ENCODE measurements around the gene GET4.

GET4 gene

DNA sequence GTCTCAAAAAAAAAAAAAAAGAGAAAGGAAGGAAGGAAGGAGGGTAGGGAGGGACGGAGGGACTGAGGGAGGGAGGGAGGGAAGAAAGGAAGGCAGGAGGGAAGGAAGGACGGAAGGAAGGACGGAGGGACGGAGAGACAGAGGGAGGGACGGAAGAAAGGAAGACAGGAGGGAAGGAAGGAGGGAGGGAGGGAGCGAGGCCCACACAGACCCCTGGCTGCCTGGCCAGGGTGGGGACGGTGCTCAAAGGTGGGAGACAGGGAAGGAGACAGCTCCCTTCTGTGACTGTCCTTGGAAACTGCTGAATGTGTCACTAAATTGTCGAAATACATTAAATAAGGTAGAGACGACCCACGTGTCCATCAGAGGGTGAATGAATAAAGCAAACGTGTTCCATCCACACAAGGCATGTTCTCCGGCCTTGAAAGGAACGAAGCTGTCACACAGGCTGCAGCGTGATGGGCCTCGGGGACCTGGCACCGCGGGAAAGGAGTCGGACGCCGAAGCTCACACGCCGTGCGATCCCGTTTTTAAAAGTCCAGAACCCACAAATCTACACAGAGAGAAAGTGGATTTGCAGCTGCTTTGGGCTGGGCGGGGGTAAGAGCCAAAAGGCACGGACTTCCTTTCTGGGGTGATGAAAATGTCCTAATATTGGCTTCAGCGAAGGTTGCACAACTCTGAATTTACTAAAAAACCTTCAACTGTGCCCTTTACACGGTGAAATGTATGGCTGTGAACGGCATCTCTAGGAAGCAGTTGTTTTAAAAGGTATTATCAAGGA is 54.8 kb downstream of the GET4 start:
- H3K27ac ChIP-seq (ENCODE audit: low read length) = no peak overlapping the region

DNA sequence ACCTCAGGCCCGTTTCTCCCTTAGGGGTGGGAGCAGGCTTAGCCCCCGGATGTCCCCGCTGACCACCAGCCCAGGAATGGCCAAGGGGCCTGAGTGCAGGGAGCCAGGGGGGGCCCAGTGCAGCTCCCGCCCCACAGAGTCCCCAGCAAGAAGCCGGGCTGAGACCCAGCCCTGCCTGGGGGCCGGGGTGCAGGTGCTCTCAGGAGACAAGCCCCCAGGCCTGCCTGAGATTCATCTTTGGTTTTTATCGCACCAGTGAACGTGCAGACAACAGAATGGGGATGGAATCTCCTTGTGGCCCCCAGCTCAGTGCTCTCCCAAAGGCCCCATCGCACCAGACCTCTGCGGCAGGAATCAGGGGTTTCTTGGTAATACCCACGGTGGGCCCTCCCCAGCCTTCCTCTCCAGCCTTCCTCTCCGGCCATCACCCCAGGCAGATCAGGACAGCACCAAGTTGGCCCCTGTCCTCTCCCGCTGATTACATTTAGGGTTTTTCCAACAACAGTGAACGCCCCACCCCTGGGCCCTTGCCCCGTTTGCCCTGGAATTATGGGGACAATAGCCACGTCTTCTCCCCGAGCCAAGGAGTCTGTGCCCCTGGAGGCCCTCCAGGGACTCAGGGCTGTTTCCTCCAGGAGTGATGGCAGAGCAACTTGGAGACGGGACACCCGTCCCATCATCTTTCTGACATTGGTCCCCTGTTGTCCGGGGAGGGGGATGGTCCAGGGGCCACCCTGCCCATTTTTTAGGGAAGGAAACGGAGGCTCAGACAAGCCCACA is 55.7 kb downstream of the GET4 start:
- no peaks in the 10 kb centered on the region for H3K9me3 ChIP-seq (ENCODE audit: insufficient read depth, low read length)
- H3K9ac ChIP-seq (ENCODE audit: low read length) = no peak overlapping the region

More for the DNA sequence above, 54.8 kb downstream of the GET4 start:
- Histone ChIP-seq H3K79me2 (ENCODE audit: low read length) (no peaks in the 10 kb centered on the region), H4K20me1 (ENCODE audit: insufficient read depth, low read length) (no peaks in the 10 kb centered on the region), H3K9me3 (ENCODE audit: insufficient read depth, low read length) (no peaks in the 10 kb centered on the region), H3K27me3 (ENCODE audit: low read depth, low read length) (peaks cover 24% of the 10 kb centered on the region), H3K36me3 (replicated peaks; ENCODE audit: low read depth, low read length) (no peaks in the 10 kb centered on the region), H2AFZ (ENCODE audit: low read depth, low read length) (no peak overlapping the region), H3K4me3 (ENCODE audit: low read length) (no peak overlapping the region), H3K4me2 (ENCODE audit: low read length) (no peak overlapping the region), H3K4me1 (ENCODE audit: low read length) (peaks cover 37% of the 10 kb centered on the region), H3K9ac (ENCODE audit: low read length) (no peak overlapping the region)
- no peak for TF ChIP-seq EZH2phosphoT487 (IDR thresholded peaks at IDR 0.05; ENCODE audit: low read depth)
- TF ChIP-seq, protein P1, sequence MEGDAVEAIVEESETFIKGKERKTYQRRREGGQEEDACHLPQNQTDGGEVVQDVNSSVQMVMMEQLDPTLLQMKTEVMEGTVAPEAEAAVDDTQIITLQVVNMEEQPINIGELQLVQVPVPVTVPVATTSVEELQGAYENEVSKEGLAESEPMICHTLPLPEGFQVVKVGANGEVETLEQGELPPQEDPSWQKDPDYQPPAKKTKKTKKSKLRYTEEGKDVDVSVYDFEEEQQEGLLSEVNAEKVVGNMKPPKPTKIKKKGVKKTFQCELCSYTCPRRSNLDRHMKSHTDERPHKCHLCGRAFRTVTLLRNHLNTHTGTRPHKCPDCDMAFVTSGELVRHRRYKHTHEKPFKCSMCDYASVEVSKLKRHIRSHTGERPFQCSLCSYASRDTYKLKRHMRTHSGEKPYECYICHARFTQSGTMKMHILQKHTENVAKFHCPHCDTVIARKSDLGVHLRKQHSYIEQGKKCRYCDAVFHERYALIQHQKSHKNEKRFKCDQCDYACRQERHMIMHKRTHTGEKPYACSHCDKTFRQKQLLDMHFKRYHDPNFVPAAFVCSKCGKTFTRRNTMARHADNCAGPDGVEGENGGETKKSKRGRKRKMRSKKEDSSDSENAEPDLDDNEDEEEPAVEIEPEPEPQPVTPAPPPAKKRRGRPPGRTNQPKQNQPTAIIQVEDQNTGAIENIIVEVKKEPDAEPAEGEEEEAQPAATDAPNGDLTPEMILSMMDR (IDR thresholded peaks at IDR 0.05; ENCODE audit: low read depth, low read length) = no peak

DNA sequence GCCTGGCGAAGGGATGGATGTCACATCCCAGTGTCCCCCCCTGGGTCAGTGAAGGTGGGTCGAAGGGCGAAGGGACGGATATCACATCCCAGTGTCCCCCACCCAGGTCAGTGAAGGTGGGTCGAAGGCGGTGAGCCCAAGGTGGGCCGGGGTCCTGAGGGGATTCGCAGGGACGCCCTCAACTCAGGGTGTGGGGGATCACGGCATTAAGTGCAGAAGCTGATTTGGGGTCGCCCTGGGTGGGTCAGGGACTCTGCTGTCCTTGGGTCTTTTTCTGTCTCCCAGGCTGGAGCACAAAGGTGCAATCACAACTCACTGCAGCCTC is 56.3 kb downstream of the GET4 start:
- H4K20me1 ChIP-seq (ENCODE audit: insufficient read depth, low read length) = no peaks in the 10 kb centered on the region
- H3K4me1 ChIP-seq (ENCODE audit: low read length) = peaks cover 32% of the 10 kb centered on the region
- no peak overlapping the region for H3K4me3 ChIP-seq (ENCODE audit: low read length)
- no peak overlapping the region for H2AFZ ChIP-seq (ENCODE audit: low read depth, low read length)
- H3K27ac ChIP-seq (ENCODE audit: low read length) = no peak overlapping the region
- peaks cover 11% of the 10 kb centered on the region; the same call in 1 of the 2 replicates for H3K27me3 ChIP-seq (ENCODE audit: low read depth, low read length)
- TF ChIP-seq EZH2phosphoT487 (IDR thresholded peaks at IDR 0.05; ENCODE audit: low read depth) = no peak
- TF ChIP-seq, protein P1 (IDR thresholded peaks at IDR 0.05; ENCODE audit: low read depth, low read length) = no peak
- H3K9me3 ChIP-seq (ENCODE audit: insufficient read depth, low read length) = no peaks in the 10 kb centered on the region
- no peaks in the 10 kb centered on the region for H3K36me3 ChIP-seq (replicated peaks; ENCODE audit: low read depth, low read length)
- H3K4me2 ChIP-seq (ENCODE audit: low read length) = no peak overlapping the region
- no peaks in the 10 kb centered on the region for H3K79me2 ChIP-seq (ENCODE audit: low read length)
- H3K9ac ChIP-seq (ENCODE audit: low read length) = no peak overlapping the region

More for the DNA sequence above, 55.7 kb downstream of the GET4 start:
- Histone ChIP-seq H3K27ac (ENCODE audit: low read length) (no peak overlapping the region), H3K79me2 (ENCODE audit: low read length) (no peaks in the 10 kb centered on the region), H4K20me1 (ENCODE audit: insufficient read depth, low read length) (no peaks in the 10 kb centered on the region), H2AFZ (ENCODE audit: low read depth, low read length) (no peak overlapping the region), H3K4me2 (ENCODE audit: low read length) (no peak overlapping the region), H3K36me3 (replicated peaks; ENCODE audit: low read depth, low read length) (no peaks in the 10 kb centered on the region), H3K4me1 (ENCODE audit: low read length) (peaks cover 36% of the 10 kb centered on the region), H3K27me3 (ENCODE audit: low read depth, low read length) (peaks cover 15% of the 10 kb centered on the region), H3K4me3 (ENCODE audit: low read length) (no peak overlapping the region)
- no peak for TF ChIP-seq EZH2phosphoT487 (IDR thresholded peaks at IDR 0.05; ENCODE audit: low read depth)
- TF ChIP-seq, protein P1 (IDR thresholded peaks at IDR 0.05; ENCODE audit: low read depth, low read length) = no peak

- Histone ChIP-seq H3K4me2 (ENCODE audit: low read length) (peak overlapping the region; percentile 91), H3K4me3 (ENCODE audit: low read length) (peak overlapping the region; percentile 72), H3K36me3 (replicated peaks; ENCODE audit: low read depth, low read length) (no peaks in the 10 kb centered on the region), H3K27me3 (ENCODE audit: low read depth, low read length) (peaks cover under 1% of the 10 kb centered on the region; the same call in 1 of the 2 replicates), H3K9ac (ENCODE audit: low read length) (peak overlapping the region; percentile 17; the same call in 1 of the 2 replicates), H3K27ac (ENCODE audit: low read length) (no peak overlapping the region), H2AFZ (ENCODE audit: low read depth, low read length) (no peak overlapping the region), H4K20me1 (ENCODE audit: insufficient read depth, low read length) (no peaks in the 10 kb centered on the region), H3K4me1 (ENCODE audit: low read length) (peaks cover 28% of the 10 kb centered on the region), H3K79me2 (ENCODE audit: low read length) (no peaks in the 10 kb centered on the region), H3K9me3 (ENCODE audit: insufficient read depth, low read length) (no peaks in the 10 kb centered on the region)
- TF ChIP-seq, protein P1 (IDR thresholded peaks at IDR 0.05; ENCODE audit: low read depth, low read length) = no peak
- no peak for TF ChIP-seq EZH2phosphoT487 (IDR thresholded peaks at IDR 0.05; ENCODE audit: low read depth)
These were observed 58.3 kb downstream of the GET4 start for GRCh38 chr7:934469-935163.
